GM23248 (cell line): ENCODE data around the gene CSTB.

Source experiments
- EZH2 ChIP-seq: fragments of 200-600 bp; sonication (generic); IDR thresholded peaks from 2 replicates; pipeline ENCODE4 v1.6.1; 2018; ENCODE audit warnings: antibody characterized with exemption, mild to moderate bottlenecking; ENCODE audit not compliant: insufficient read depth, poor library complexity, severe bottlenecking
- EZH2phosphoT487 ChIP-seq: fragments of 200-600 bp; sonication (generic); IDR thresholded peaks from 2 replicates; pipeline ENCODE4 v1.6.1; 2018; ENCODE audit warnings: antibody characterized with exemption, moderate library complexity, mild to moderate bottlenecking, low read depth; ENCODE audit not compliant: insufficient read depth

- TF ChIP-seq EZH2 (no peak), EZH2phosphoT487 (no peak)
Measured at GRCh38 chr21:43782431-43783097, 6.5 kb upstream of the CSTB start.
